Measurements from ENCODE around the gene TMEM11. TPM values are rescaled to one million over a fixed set of nuclear protein-coding genes. Genes with fewer than 3 reads are reported as not detected.
"Not testable (repeated sequence)": the region's sequence is repeated elsewhere in the genome, so short reads cannot be mapped to it uniquely, and the experiment has no call there.

The TMEM11 gene
- total RNA-seq, 1 donor from 2014 or later: 17.3 TPM

- Histone ChIP-seq H4K20me1 (ENCODE audit: low read depth) (no peaks in the 10 kb centered on the region), H3K4me1 (no peaks in the 10 kb centered on the region), H3K27me3 (no peaks in the 10 kb centered on the region), H3K36me3 (no peaks in the 10 kb centered on the region), H3F3A (ENCODE audit: low read depth) (no peaks in the 10 kb centered on the region), H3K4me3 (no peak overlapping the region), H3K79me2 (ENCODE audit: low read depth) (no peaks in the 10 kb centered on the region), H3K9me3 (ENCODE audit: low read depth) (no peaks in the 10 kb centered on the region), H3K27ac (no peak overlapping the region), H2AFZ (replicated peaks) (no peak overlapping the region), H3K4me2 (no peak overlapping the region), H3K9ac (no peak overlapping the region)
- peaks cover 8% of the 10 kb centered on the region for H3K9me3 Mint-ChIP-seq
- DNase-seq (ENCODE audit: low spot score): no peak
- H3K4me1 Mint-ChIP-seq: peaks cover 7% of the 10 kb centered on the region
- no peak overlapping the region for H3K27ac Mint-ChIP-seq
- H3K36me3 Mint-ChIP-seq: no peaks in the 10 kb centered on the region
- peaks cover 5% of the 10 kb centered on the region for H3K27me3 Mint-ChIP-seq (ENCODE audit: insufficient read depth, low read depth)
- TF ChIP-seq CTCF (IDR thresholded peaks at IDR 0.05): no peak
- no peak for TF ChIP-seq EZH2 (IDR thresholded peaks at IDR 0.05)
- TF ChIP-seq EZH2phosphoT487 (IDR thresholded peaks at IDR 0.05): no peak
- H3K4me3 Mint-ChIP-seq: no peak overlapping the region
Measured at GRCh38 chr17:21231533-21231932, 17.6 kb upstream of the TMEM11 start.

GRCh38 chr17:21228845-21229244 is 14.9 kb upstream of the TMEM11 start:
- Mint-ChIP-seq H3K4me3 (no peak overlapping the region), H3K27ac (no peak overlapping the region), H3K27me3 (ENCODE audit: insufficient read depth, low read depth) (peaks cover 7% of the 10 kb centered on the region), H3K4me1 (peaks cover 7% of the 10 kb centered on the region), H3K36me3 (peaks cover 2% of the 10 kb centered on the region), H3K9me3 (peaks cover 8% of the 10 kb centered on the region)
- Histone ChIP-seq H3K9me3 (ENCODE audit: low read depth) (no peaks in the 10 kb centered on the region), H4K20me1 (ENCODE audit: low read depth) (no peaks in the 10 kb centered on the region), H3K9ac (no peak overlapping the region), H3K79me2 (ENCODE audit: low read depth) (no peaks in the 10 kb centered on the region), H3K27ac (no peak overlapping the region), H3K4me3 (no peak overlapping the region), H3K4me2 (no peak overlapping the region), H3K4me1 (no peaks in the 10 kb centered on the region), H3F3A (ENCODE audit: low read depth) (no peaks in the 10 kb centered on the region), H3K36me3 (no peaks in the 10 kb centered on the region), H3K27me3 (no peaks in the 10 kb centered on the region), H2AFZ (replicated peaks) (no peak overlapping the region)
- TF ChIP-seq EZH2phosphoT487 (IDR thresholded peaks at IDR 0.05) (no peak), EZH2 (IDR thresholded peaks at IDR 0.05) (no peak), CTCF (IDR thresholded peaks at IDR 0.05) (no peak)
- no peak for DNase-seq (ENCODE audit: low spot score)

- H3K27ac ChIP-seq: no peak overlapping the region
- peaks cover 7% of the 10 kb centered on the region for H3K27me3 Mint-ChIP-seq (ENCODE audit: insufficient read depth, low read depth)
Measured at GRCh38 chr17:21228111-21228510, 14.2 kb upstream of the TMEM11 start.

GRCh38 chr17:21227277-21227676 is 13.3 kb upstream of the TMEM11 start:
- not testable (repeated sequence) for H2AFZ ChIP-seq (replicated peaks); H3F3A ChIP-seq (ENCODE audit: low read depth); H3K4me1 Mint-ChIP-seq; H3K27me3 Mint-ChIP-seq (ENCODE audit: insufficient read depth, low read depth); H3K27ac Mint-ChIP-seq; H4K20me1 ChIP-seq (ENCODE audit: low read depth); H3K79me2 ChIP-seq (ENCODE audit: low read depth); H3K9me3 Mint-ChIP-seq; H3K4me3 ChIP-seq; H3K9ac ChIP-seq; H3K36me3 ChIP-seq; H3K9me3 ChIP-seq (ENCODE audit: low read depth); H3K27ac ChIP-seq; H3K27me3 ChIP-seq; H3K36me3 Mint-ChIP-seq; DNase-seq (ENCODE audit: low spot score); H3K4me3 Mint-ChIP-seq; H3K4me2 ChIP-seq; H3K4me1 ChIP-seq

More at GRCh38 chr17:21228111-21228510, 14.2 kb upstream of the TMEM11 start:
- no peak for TF ChIP-seq EZH2 (IDR thresholded peaks at IDR 0.05)
- TF ChIP-seq EZH2phosphoT487 (IDR thresholded peaks at IDR 0.05): no peak
- TF ChIP-seq CTCF (IDR thresholded peaks at IDR 0.05): no peak
- no peaks in the 10 kb centered on the region for H3K9me3 ChIP-seq (ENCODE audit: low read depth)
- DNase-seq (ENCODE audit: low spot score): no peak
- H3K27me3 ChIP-seq: no peaks in the 10 kb centered on the region
- H3K4me2 ChIP-seq: no peak overlapping the region
- H3K36me3 Mint-ChIP-seq: peaks cover 2% of the 10 kb centered on the region
- no peaks in the 10 kb centered on the region for H3K36me3 ChIP-seq
- no peak overlapping the region for H3K9ac ChIP-seq
- H3F3A ChIP-seq (ENCODE audit: low read depth): no peaks in the 10 kb centered on the region
- H3K9me3 Mint-ChIP-seq: peaks cover 8% of the 10 kb centered on the region
- H4K20me1 ChIP-seq (ENCODE audit: low read depth): no peaks in the 10 kb centered on the region
- peaks cover under 1% of the 10 kb centered on the region for H3K4me1 Mint-ChIP-seq
- H3K4me1 ChIP-seq: no peaks in the 10 kb centered on the region
- no peaks in the 10 kb centered on the region for H3K79me2 ChIP-seq (ENCODE audit: low read depth)
- no peak overlapping the region for H2AFZ ChIP-seq (replicated peaks)
- H3K4me3 ChIP-seq: no peak overlapping the region
- peak overlapping the region; percentile 78 for H3K27ac Mint-ChIP-seq
- no peak overlapping the region for H3K4me3 Mint-ChIP-seq
